Esophagus muscularis mucosa (tissue), 3 donors: ENCODE measurements around the gene OTOF.

Source experiments
- CTCF ChIP-seq, 3 experiments: fragments of 200-600 bp in 2 of 3; fragments of 450-650 bp in 1 of 3; sonication (generic) in 2 of 3; IDR thresholded peaks; one replicate each; pipeline ENCODE4 v1.5.1; 2017 to 2019; ENCODE audit warnings: antibody characterized with exemption in 3 of 3, mild to moderate bottlenecking in 2 of 3, moderate library complexity in 1 of 3
- POLR2AphosphoS5 ChIP-seq, 2 donors: sonication (generic); formaldehyde crosslinking; IDR thresholded peaks; one replicate each; pipeline ENCODE4 v1.6.1; 2017; ENCODE audit warnings: antibody characterized with exemption in 2 of 2

DNA sequence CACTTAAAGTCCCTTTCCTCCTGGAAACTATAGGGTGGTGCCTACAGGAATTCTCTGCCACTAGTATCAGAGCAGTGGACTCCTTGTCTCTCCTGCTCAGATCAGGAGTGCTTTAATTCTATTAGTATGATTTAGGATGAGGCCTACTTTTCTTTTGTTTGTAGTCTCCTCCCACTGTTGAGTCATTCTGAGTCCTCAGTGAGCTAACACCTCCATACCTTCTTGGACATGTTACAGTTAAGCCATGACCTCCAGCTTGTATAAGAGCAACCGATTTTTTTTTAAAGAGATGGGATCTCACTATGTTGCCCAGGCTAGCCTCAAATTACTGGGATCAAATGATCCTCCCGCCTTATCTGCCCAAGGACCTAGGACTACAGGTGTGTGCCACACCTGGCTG, 48.7 kb upstream of the OTOF start:
- TF ChIP-seq CTCF (IDR thresholded peaks at IDR 0.05) = no peak
- no peak for TF ChIP-seq POLR2AphosphoS5 (IDR thresholded peaks at IDR 0.05)
